Keratinocyte (primary cell): ENCODE measurements around the gene PPM1B. TPM values are rescaled to one million over a fixed set of nuclear protein-coding genes. Genes with fewer than 3 reads are reported as not detected.

Experiments used
- DNase-seq: peaks from one replicate; pipeline ENCODE4 v3.0.0-alpha.2; 2011; ENCODE audit warnings: low read depth, missing footprints, low spot score
- FAIRE-seq: peaks from 2 replicates; lab custom pipeline; 2011; peaks lifted over from hg19 to GRCh38; lab: Jason Lieb, UNC
- H2AFZ ChIP-seq: 2 replicates; pipeline ENCODE4 v1.6.0; 2012; ENCODE audit warnings: low read length, control low read depth, inconsistent platforms; ENCODE audit not compliant: control insufficient read depth
- H3K27ac ChIP-seq: 2 replicates; pipeline ENCODE4 v1.5.1; 2011; ENCODE audit warnings: low read length; ENCODE audit not compliant: control insufficient read depth, insufficient read depth
- H3K27me3 ChIP-seq: 3 replicates; pipeline ENCODE4 v1.6.0; 2011; ENCODE audit warnings: low read length; ENCODE audit not compliant: control insufficient read depth, insufficient read depth; ENCODE audit errors: extremely low read depth
- H3K36me3 ChIP-seq, 2 experiments: 2 replicates in 1 of 2; 3 replicates in 1 of 2; pipeline ENCODE4 v1.5.1; 2011; ENCODE audit warnings: low read length in 2 of 2, mild to moderate bottlenecking in 1 of 2; ENCODE audit not compliant: control insufficient read depth in 2 of 2, insufficient read depth in 2 of 2; ENCODE audit errors: extremely low read depth in 1 of 2
- H3K4me1 ChIP-seq: 3 replicates; pipeline ENCODE4 v1.5.1; 2011; ENCODE audit warnings: low read length; ENCODE audit not compliant: control insufficient read depth, insufficient read depth; ENCODE audit errors: extremely low read depth
- H3K4me2 ChIP-seq: 3 replicates; pipeline ENCODE4 v1.6.0; 2011; ENCODE audit warnings: low read depth, low read length; ENCODE audit not compliant: control insufficient read depth, insufficient read depth; ENCODE audit errors: extremely low read depth
- H3K4me3 ChIP-seq, 3 experiments: fragments of 200-600 bp in 1 of 3; sonication (generic) in 1 of 3; 2 replicates in 2 of 3; 3 replicates in 1 of 3; pipeline ENCODE4 v1.5.1; 2011 to 2016; ENCODE audit warnings: low read length in 3 of 3, mild to moderate bottlenecking in 3 of 3, control low read depth in 2 of 3, inconsistent platforms in 1 of 3, low read depth in 1 of 3, mixed read lengths in 1 of 3, mixed run types in 1 of 3, moderate library complexity in 1 of 3; ENCODE audit not compliant: control insufficient read depth in 2 of 3, insufficient read depth in 2 of 3; ENCODE audit errors: extremely low read depth in 1 of 3
- H3K79me2 ChIP-seq: 2 replicates; pipeline ENCODE4 v1.6.0; 2012; ENCODE audit warnings: low read length; ENCODE audit not compliant: control insufficient read depth, insufficient read depth
- H3K9ac ChIP-seq: 3 replicates; pipeline ENCODE4 v1.6.0; 2011; ENCODE audit warnings: low read length; ENCODE audit not compliant: control insufficient read depth, insufficient read depth; ENCODE audit errors: extremely low read depth
- H3K9me1 ChIP-seq: 3 replicates; pipeline ENCODE4 v1.6.0; 2011; ENCODE audit warnings: low read length; ENCODE audit not compliant: control insufficient read depth, insufficient read depth; ENCODE audit errors: extremely low read depth
- H3K9me3 ChIP-seq: 2 replicates; pipeline ENCODE4 v1.5.1; 2012; ENCODE audit warnings: low read depth, low read length; ENCODE audit not compliant: control insufficient read depth
- H4K20me1 ChIP-seq: 3 replicates; pipeline ENCODE4 v1.6.0; 2011; ENCODE audit warnings: low read length; ENCODE audit not compliant: control insufficient read depth, insufficient read depth; ENCODE audit errors: extremely low read depth
- EZH2 ChIP-seq: IDR thresholded peaks from one replicate; pipeline ENCODE4 v1.6.1; 2012; ENCODE audit warnings: inconsistent platforms, mild to moderate bottlenecking, low read length, moderate library complexity
- dilution Hi-C: fragments of 300-500 bp; cut with MboI; formaldehyde crosslinking; loops from one replicate; pipeline ENCODE4 v1.7.0; 2020; ENCODE audit warnings: low sequenced_read_pairs; ENCODE audit not compliant: extremely low pct_ligation_motif_present
- polyA plus RNA-seq, 5 experiments: library from polyadenylated mRNA; depleted of rRNA in 3 of 5; stranded (reverse) in 3 of 5; stranded (forward) in 1 of 5; unstranded in 1 of 5; fragments of >200 nt; gene quantifications; 1 replicate in 1 of 5; 2 replicates in 3 of 5; 3 replicates in 1 of 5; pipeline versions ENCODE4 v1.2.1 to v1.2.3, GENCODE V29; 2011 to 2012; ENCODE audit warnings: missing spikeins in 2 of 5, low read depth in 1 of 5, low replicate concordance in 1 of 5
- TF ChIP-seq, protein P1 (sequence below), 3 experiments: IDR thresholded peaks in 1 of 3; conservative IDR thresholded peaks in 1 of 3; optimal IDR thresholded peaks in 1 of 3; 2 replicates in 2 of 3; 3 replicates in 1 of 3; pipeline versions ENCODE3 to v1.5.1; 2011; ENCODE audit warnings: low read length in 3 of 3, mild to moderate bottlenecking in 3 of 3, moderate library complexity in 2 of 3, control low read depth in 1 of 3, inconsistent platforms in 1 of 3; ENCODE audit not compliant: insufficient read depth in 2 of 3; ENCODE audit errors: extremely low read depth in 1 of 3

PPM1B gene
- polyA plus RNA-seq, 1 donor (not counting 4 experiments of a cell fraction or from before 2014, with no cell fraction given): 34.5 TPM

DNA sequence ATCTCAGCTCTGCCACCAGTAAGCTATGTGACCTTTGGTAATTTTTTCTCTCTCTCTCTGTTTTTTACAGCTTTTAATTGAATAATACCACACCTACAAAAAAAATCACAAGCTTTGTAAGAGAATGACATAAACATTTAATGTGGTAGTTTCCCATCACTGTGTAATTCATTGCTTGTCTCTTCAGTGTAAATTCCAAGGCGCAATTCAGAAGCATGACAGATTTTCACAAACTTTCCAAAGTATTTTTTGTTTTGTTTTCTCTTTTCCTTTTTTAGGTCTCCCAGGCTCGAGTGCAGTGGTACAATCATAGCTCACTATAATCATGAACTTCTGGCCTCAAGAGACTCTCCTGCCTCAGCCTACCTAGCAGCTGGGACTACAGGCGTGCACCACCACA, 25.0 kb upstream of the PPM1B start:
- no peak overlapping the region for H3K9ac ChIP-seq

DNA sequence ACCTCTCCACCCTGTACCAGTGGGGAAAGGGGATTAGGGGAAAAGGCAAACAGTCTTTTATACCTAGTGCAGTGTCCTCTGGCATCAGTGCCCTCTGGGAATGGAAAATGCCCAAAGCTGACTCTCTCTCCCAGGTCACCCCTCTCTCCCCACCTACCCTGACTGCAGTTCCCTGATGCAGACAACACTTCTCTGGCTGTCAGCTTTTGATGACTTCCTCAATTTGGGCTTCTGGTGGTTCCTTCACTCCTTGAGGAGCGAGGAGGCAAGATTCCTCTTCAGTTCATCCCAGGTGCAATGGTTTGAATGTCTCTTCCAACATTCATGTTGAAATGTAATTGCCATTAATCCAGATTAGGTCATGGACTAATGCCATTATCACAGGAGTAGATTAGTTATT, 19.7 kb upstream of the PPM1B start:
- no peaks in the 10 kb centered on the region for H3K4me1 ChIP-seq
- H3K36me3 ChIP-seq: no peaks in the 10 kb centered on the region
- no peaks in the 10 kb centered on the region for H3K9me3 ChIP-seq
- no peaks in the 10 kb centered on the region for H3K79me2 ChIP-seq
- DNase-seq (no peak), FAIRE-seq (no peak)
- H3K9me1 ChIP-seq: no peaks in the 10 kb centered on the region
- dilution Hi-C loops: no loop called here
- no peak overlapping the region for H3K27ac ChIP-seq
- TF ChIP-seq, protein P1, sequence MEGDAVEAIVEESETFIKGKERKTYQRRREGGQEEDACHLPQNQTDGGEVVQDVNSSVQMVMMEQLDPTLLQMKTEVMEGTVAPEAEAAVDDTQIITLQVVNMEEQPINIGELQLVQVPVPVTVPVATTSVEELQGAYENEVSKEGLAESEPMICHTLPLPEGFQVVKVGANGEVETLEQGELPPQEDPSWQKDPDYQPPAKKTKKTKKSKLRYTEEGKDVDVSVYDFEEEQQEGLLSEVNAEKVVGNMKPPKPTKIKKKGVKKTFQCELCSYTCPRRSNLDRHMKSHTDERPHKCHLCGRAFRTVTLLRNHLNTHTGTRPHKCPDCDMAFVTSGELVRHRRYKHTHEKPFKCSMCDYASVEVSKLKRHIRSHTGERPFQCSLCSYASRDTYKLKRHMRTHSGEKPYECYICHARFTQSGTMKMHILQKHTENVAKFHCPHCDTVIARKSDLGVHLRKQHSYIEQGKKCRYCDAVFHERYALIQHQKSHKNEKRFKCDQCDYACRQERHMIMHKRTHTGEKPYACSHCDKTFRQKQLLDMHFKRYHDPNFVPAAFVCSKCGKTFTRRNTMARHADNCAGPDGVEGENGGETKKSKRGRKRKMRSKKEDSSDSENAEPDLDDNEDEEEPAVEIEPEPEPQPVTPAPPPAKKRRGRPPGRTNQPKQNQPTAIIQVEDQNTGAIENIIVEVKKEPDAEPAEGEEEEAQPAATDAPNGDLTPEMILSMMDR (optimal IDR thresholded peaks at IDR 0.05 in 1 of 3, IDR thresholded peaks at IDR 0.05 in 1 of 3, conservative IDR thresholded peaks at IDR 0.05 in 1 of 3; ENCODE audit: extremely low read depth in 1 of 3, insufficient read depth in 2 of 3, low read length in 3 of 3): no peak
- no peak for TF ChIP-seq EZH2
- H3K4me2 ChIP-seq: no peak overlapping the region
- H3K4me3 ChIP-seq: no peak overlapping the region
- H3K9ac ChIP-seq: no peak overlapping the region
- no peak overlapping the region for H2AFZ ChIP-seq
- no peaks in the 10 kb centered on the region for H4K20me1 ChIP-seq
- H3K27me3 ChIP-seq: no peaks in the 10 kb centered on the region

More for the DNA sequence above, 25.0 kb upstream of the PPM1B start:
- no peaks in the 10 kb centered on the region for H4K20me1 ChIP-seq
- H3K9me3 ChIP-seq: no peaks in the 10 kb centered on the region
- H3K4me3 ChIP-seq: no peak overlapping the region
- no peaks in the 10 kb centered on the region for H3K4me1 ChIP-seq
- H3K4me2 ChIP-seq: no peak overlapping the region
- DNase-seq: no peak
- H3K36me3 ChIP-seq: no peaks in the 10 kb centered on the region
- dilution Hi-C loops: no loop called here
- H3K9me1 ChIP-seq: no peaks in the 10 kb centered on the region
- H3K27me3 ChIP-seq: no peaks in the 10 kb centered on the region
- TF ChIP-seq, protein P1 (optimal IDR thresholded peaks at IDR 0.05 in 1 of 3, IDR thresholded peaks at IDR 0.05 in 1 of 3, conservative IDR thresholded peaks at IDR 0.05 in 1 of 3; ENCODE audit: extremely low read depth in 1 of 3, insufficient read depth in 2 of 3, low read length in 3 of 3): no peak
- no peak for TF ChIP-seq EZH2
- H2AFZ ChIP-seq: no peak overlapping the region
- H3K27ac ChIP-seq: no peak overlapping the region
- no peak for FAIRE-seq
- H3K79me2 ChIP-seq: no peaks in the 10 kb centered on the region
